ENCODE measurements around the gene PDCD4. TPM values are rescaled to one million over a fixed set of nuclear protein-coding genes. Genes with fewer than 3 reads are reported as not detected.

Gene PDCD4
- total and polyA plus RNA-seq, 10 of the 15 experiments (the other 5 are each of a cell fraction or from before 2014, with no cell fraction given): 101 to 372 (median 171) TPM

- TF ChIP-seq ZNF687 (IDR thresholded peaks at IDR 0.05) (0 out of 2 replicates have a peak, but pooled peaks have one; percentile 51), EED (IDR thresholded peaks at IDR 0.05; ENCODE audit: low read depth) (no peak), MXI1 (IDR thresholded peaks at IDR 0.05; ENCODE audit: low read depth, low read length) (0 out of 2 replicates have a peak, but pooled peaks have one; percentile 21), BACH1 (IDR thresholded peaks at IDR 0.05; ENCODE audit: borderline replicate concordance) (peak; percentile 86), EZH2 (IDR thresholded peaks at IDR 0.05; ENCODE audit: borderline replicate concordance, control insufficient read depth, low read depth, low read length) (no peak), SUZ12 (IDR thresholded peaks at IDR 0.05; ENCODE audit: unreplicated experiment) (no peak), GATAD2B (conservative IDR thresholded peaks at IDR 0.05; ENCODE audit: low read depth) (peak; percentile 83), SPI1 (IDR thresholded peaks at IDR 0.05; ENCODE audit: borderline replicate concordance, insufficient read depth, low read depth, low read length) (no peak), ZNF24 (IDR thresholded peaks at IDR 0.05) (0 out of 2 replicates have a peak, but pooled peaks have one; percentile 55), FOXK2 (IDR thresholded peaks at IDR 0.05) (no peak), DPF2 (IDR thresholded peaks at IDR 0.05) (peak; percentile 64), RCOR1 (conservative IDR thresholded peaks at IDR 0.05; ENCODE audit: low read depth, low read length) (no peak), TAF1 (IDR thresholded peaks at IDR 0.05; ENCODE audit: borderline replicate concordance, low read depth, low read length) (peak; percentile 69), TCF7 (IDR thresholded peaks at IDR 0.05; ENCODE audit: borderline replicate concordance) (no peak), ATF2 (IDR thresholded peaks at IDR 0.05; ENCODE audit: low read length) (no peak), ESRRA (IDR thresholded peaks at IDR 0.05; ENCODE audit: low read length) (no peak)
- TF ChIP-seq, protein P1, sequence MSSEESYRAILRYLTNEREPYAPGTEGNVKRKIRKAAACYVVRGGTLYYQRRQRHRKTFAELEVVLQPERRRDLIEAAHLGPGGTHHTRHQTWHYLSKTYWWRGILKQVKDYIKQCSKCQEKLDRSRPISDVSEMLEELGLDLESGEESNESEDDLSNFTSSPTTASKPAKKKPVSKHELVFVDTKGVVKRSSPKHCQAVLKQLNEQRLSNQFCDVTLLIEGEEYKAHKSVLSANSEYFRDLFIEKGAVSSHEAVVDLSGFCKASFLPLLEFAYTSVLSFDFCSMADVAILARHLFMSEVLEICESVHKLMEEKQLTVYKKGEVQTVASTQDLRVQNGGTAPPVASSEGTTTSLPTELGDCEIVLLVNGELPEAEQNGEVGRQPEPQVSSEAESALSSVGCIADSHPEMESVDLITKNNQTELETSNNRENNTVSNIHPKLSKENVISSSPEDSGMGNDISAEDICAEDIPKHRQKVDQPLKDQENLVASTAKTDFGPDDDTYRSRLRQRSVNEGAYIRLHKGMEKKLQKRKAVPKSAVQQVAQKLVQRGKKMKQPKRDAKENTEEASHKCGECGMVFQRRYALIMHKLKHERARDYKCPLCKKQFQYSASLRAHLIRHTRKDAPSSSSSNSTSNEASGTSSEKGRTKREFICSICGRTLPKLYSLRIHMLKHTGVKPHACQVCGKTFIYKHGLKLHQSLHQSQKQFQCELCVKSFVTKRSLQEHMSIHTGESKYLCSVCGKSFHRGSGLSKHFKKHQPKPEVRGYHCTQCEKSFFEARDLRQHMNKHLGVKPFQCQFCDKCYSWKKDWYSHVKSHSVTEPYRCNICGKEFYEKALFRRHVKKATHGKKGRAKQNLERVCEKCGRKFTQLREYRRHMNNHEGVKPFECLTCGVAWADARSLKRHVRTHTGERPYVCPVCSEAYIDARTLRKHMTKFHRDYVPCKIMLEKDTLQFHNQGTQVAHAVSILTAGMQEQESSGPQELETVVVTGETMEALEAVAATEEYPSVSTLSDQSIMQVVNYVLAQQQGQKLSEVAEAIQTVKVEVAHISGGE (CRISPR knock-in tag; IDR thresholded peaks at IDR 0.05): no peak
- TF ChIP-seq, protein P2, sequence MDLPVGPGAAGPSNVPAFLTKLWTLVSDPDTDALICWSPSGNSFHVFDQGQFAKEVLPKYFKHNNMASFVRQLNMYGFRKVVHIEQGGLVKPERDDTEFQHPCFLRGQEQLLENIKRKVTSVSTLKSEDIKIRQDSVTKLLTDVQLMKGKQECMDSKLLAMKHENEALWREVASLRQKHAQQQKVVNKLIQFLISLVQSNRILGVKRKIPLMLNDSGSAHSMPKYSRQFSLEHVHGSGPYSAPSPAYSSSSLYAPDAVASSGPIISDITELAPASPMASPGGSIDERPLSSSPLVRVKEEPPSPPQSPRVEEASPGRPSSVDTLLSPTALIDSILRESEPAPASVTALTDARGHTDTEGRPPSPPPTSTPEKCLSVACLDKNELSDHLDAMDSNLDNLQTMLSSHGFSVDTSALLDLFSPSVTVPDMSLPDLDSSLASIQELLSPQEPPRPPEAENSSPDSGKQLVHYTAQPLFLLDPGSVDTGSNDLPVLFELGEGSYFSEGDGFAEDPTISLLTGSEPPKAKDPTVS (IDR thresholded peaks at IDR 0.05; ENCODE audit: low read depth, low read length): no peak
- TF ChIP-seq, protein P3, sequence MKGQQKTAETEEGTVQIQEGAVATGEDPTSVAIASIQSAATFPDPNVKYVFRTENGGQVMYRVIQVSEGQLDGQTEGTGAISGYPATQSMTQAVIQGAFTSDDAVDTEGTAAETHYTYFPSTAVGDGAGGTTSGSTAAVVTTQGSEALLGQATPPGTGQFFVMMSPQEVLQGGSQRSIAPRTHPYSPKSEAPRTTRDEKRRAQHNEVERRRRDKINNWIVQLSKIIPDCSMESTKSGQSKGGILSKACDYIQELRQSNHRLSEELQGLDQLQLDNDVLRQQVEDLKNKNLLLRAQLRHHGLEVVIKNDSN (IDR thresholded peaks at IDR 0.05; ENCODE audit: borderline replicate concordance, extremely low read length, insufficient read depth, low read depth, low read length): no peak
Measured at GRCh38 chr10:110919349-110919931, 47.7 kb downstream of the PDCD4 start, which contains the start of gene SHOC2 (continued).

Measured in GM12878 (cell line).